Left cardiac atrium (tissue), 4 donors: ENCODE measurements around the gene KIF3A. TPM values are rescaled to one million over a fixed set of nuclear protein-coding genes. Genes with fewer than 3 reads are reported as not detected.
"Not testable (repeated sequence)": the region's sequence is repeated elsewhere in the genome, so short reads cannot be mapped to it uniquely, and the experiment has no call there.

Source experiments
- ATAC-seq, 2 donors: fragments of 200-7000 bp; cut with Tn5 transposase; one replicate each; pipeline ENCODE4 v1.9.1; 2020; ENCODE audit warnings: mild to moderate bottlenecking in 2 of 2, moderate library complexity in 2 of 2
- DNase-seq: peaks from one replicate; pipeline ENCODE4 v3.0.0-alpha.2; 2020
- intact Hi-C, 2 donors: fragments of 100-400 bp; cut with DNase I; formaldehyde crosslinking; loops; one replicate each; pipeline versions ENCODE4 v1.14.1 to v1.15.1; 2022 to 2023
- total RNA-seq, 2 donors: library from RNA; stranded (reverse); fragmentation: NEBNext Ultra II Directional; extraction: Animal tissue kit (Norgen Biotek cat#: 25700); gene quantifications; one replicate each; pipeline ENCODE4 v1.2.1, GENCODE V29; 2021
- donor health status: DM: no; HTN: yes; CAD: no.
- donor health status: DM: no; HTN: yes; CAD: no; lungs with severe emphysema.
- donor health status: DM: yes; HTN: yes; CAD: no.
- donor health status: Dilated cardiomyopathy.

Gene KIF3A
- total RNA-seq, 2 donors from 2014 or later = 6.4 to 8.0 TPM

DNA sequence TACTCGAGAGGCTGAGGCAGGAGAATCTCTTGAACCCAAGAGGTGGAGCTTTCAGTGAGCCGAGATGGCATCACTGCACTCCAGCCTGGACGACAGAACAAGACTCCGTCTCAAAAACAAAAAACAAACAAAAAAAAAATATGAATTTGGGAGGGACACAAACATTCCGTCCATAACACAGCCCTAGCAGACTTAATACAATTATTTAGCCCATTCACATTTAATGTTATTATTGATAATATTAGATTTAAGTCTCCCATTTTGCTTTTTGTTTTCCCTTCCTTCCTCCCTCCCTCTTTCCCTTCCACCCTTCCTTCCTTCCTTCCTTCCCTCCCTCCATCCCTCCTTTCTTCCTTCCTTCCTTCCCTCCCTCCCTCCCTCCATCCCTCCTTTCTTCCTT lies 5.3 kb upstream of the KIF3A start:
- ATAC-seq = no peak
- intact Hi-C loops = no loop called here
- DNase-seq = no peak

GRCh38 chr5:132742158-132742557 lies 4.8 kb upstream of the KIF3A start:
- intact Hi-C loops = no loop called here
- ATAC-seq (no peak), DNase-seq (no peak)

DNA sequence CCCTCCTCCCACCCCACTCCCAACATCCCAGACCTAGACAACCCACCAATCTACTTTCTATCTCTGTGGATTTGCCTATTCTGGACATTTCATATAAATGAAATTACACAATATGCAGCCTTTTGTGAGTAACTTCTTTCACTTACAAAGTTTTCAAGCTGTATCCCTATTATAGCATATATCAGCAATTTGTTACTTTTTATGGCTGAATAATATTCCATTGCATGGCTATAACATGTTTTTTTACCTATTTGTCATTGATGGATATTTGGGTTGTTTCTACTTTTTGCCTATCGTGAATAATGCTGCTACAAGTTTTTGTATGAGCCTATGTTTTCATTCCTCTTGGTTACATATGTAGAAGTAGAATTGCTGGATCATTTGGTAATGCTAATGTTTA lies 1.9 kb upstream of the KIF3A start:
- intact Hi-C loops = no loop called here
- no peak for ATAC-seq

DNA sequence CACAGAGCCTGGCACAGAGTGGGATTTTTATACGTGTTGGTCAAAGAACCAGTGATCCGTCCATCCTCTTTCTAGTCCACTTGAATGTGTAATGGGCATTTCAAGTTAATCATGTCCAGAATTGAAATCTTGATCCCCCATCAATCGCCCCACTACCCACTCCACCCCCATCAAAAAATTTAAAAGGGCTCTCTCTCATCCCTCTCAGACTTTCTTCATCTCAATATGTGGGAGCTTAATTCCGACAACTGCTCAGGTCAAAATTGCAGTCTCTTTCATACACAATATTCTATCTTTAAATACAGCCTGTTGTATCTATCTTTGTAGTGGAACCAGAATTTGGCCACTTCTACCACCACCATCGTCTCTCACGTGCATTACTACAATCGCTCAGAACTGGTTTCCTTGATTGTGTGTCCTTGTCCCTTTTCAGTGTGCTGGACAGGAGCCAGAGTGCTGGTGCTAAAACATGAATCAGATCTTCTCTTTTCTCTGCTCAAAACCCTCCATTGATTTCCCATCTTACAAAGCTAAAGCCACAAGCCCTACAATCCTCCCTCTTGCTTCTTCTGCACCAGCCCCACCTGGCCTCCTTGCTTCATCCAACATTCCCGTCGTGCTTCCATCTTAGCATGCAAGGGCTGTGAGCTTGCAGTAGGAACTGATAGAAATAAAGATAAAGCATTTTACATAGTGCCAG lies 786 bp upstream of the KIF3A start:
- DNase-seq (no peak), ATAC-seq (no peak)
- intact Hi-C loops = no loop called here

More for the DNA sequence above, 1.9 kb upstream of the KIF3A start:
- DNase-seq = no peak

DNA sequence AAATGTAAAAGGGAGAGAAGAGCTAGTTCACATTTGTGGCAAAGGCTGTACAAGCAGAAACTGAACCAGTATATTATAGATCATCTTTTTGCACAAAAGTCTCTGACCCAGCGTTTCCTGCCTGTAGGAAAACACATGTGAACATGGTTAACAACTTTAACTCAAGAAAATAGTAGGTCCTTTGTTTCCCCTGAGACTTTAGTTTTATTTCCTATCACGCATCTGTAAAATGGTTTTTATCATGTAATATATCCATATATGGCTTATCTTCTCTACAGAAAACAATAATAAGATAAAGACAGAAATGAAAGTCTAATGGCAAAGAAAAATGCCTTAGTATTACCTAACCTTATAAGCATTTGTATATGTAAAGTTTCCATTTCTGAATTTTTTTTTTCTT lies 2.7 kb downstream of the KIF3A start:
- ATAC-seq = no peak
- intact Hi-C loops = no loop called here

GRCh38 chr5:132733499-132734148 lies 3.7 kb downstream of the KIF3A start:
- intact Hi-C loops = no loop called here
- DNase-seq = no peak
- no peak for ATAC-seq

More for the DNA sequence above, 2.7 kb downstream of the KIF3A start:
- DNase-seq = no peak

DNA sequence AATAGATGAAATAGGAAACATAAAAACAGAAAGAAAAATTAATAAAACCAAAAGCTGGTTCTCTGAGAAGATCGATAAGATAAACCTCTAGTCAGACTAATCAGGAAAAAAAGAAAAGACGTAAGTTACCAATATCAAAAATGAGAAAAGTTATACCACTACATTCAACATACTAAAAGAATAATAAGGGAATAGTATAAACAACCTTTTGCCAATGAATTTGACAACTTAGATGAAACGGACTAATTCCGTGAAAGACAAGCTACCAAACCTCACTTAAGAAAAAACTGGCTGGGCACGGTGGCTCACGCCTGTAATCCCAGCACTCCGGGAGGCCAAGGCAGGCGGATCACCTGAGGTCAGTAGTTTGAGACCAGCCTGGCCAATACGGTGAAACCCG lies 7.5 kb downstream of the KIF3A start:
- ATAC-seq (no peak), DNase-seq (no peak)
- intact Hi-C loops = no loop called here

DNA sequence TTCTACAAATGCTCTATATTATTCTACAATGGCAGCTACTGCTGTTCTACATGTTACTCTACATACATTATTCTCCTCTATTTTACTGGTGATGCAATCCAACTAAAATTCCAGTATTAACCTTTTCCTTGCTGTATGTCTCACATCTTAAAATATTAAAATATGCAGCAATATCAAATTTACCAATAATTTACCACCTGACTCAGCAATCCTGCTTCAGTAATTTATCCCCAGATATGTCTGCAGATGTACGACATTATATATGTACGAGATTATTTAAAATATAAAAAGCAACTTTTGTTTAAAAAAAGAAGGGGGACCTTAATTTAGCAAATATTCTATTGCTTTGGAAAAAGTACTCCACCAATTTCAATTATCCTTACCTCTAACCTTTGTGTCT lies 11.6 kb downstream of the KIF3A start:
- no peak for DNase-seq
- intact Hi-C loops = no loop called here
- ATAC-seq = no peak

- intact Hi-C loops = no loop called here
- no peak for DNase-seq
- ATAC-seq = no peak
Measured at GRCh38 chr5:132718544-132719312, 18.6 kb downstream of the KIF3A start.

DNA sequence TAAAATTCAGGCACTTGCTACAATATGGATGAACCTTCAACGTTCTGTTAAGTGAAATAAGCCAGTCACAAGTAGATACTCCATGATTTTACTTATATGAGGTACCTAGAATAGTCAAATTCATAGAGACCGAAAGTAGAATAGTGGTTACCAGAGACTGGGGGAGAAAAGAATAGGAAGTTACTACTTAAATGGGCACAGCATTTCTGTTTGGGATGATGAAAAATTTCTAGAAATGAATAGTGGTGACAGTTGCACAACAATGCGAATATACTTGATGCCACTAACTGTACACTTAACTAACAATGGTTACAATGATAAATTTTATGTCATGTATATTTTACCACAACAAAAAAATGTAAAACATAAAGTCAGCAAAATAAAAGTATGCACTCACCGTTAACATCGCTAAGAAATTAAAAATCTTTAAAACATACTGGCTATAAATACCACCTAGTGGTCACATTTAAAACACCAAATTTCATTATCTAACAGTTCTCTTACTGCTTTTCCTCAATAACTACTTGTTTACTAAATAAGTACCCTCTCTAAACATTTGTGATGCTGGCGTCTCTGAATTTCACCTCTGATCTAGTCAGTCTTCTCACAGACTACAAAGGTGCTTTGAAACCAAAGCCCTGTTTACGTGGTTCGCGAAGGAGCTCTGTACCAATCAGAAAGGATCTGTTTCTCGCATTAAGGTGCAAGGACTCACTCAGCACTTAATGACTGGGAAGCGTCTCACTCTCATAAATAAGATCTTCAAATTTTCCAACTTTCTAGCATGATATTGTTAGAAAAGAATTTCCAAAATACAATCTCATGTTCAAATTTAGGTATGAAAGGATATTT lies 22.7 kb downstream of the KIF3A start:
- intact Hi-C loops = no loop called here
- DNase-seq = no peak
- no peak for ATAC-seq

DNA sequence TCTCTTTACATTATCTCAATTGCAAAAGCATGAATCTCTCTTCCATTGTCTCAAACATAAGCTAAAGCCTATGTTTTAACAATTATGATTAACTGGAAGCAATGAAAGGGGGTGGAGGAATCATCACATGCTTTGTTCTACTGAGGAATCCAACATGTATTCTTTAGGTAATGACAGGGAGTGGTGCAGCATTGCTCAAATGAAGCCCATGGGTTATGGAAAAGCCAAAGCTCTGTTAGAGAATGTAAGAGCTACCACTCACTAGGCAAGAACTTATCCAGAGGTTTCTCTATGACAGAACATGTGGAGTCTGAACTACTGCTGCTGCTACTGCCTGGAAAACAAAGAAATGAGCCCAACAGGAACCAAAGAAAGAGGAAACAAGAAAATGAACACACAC lies 28.7 kb downstream of the KIF3A start:
- intact Hi-C loops = no loop called here
- DNase-seq (no peak), ATAC-seq (no peak)

DNA sequence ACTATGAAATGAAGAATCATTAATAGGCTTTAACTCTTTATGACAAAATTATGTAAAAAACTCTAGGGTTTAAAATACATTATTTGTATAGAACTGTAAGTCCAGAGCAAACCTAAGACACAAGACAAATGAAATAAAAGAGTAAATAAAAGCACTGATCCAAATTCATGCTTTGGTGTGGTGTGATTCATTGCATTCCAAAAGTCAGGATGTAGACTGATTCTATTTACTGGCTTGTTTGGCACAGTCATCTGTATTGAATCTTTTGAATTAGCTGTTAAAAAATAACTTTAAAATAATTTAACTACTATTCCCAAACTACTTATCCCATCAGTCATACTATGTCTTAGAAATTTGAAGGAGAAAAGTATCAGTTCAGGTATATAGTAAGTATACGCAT lies 32.5 kb downstream of the KIF3A start:
- intact Hi-C loops = no loop called here
- DNase-seq (no peak), ATAC-seq (no peak)

DNA sequence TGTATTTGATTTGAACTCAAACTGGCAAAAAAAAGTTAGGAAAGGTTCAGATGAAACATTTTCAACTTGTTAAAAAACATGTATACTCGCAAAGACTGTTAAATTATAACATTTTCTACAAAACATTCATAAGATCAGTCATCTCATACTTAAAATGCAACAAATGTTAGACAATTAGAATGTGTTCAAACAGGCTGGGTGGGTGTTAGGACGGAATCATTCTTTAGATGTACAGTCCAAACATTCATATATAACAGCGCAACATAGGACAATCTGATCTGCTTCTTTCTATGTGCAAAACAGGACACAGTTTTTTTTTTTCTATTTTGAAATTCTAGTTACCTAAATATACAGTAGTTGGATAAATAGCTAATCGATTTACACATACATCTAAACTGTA lies 41.4 kb downstream of the KIF3A start:
- intact Hi-C loops = no loop called here
- no peak for ATAC-seq

DNA sequence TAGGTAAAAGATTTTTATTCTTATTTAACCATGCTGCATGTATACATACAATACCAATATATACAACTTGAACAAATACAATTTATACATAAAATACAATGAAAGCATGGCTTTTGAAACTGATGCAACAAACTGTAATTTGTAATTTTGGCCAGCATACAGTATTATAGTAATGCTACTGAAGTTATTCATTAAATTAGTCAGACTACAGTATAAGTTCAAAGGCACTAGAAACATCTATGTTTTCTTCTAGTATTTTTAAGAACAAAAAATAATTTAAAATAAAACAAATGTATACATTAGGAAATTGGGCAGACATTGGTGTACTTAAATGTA lies 44.7 kb downstream of the KIF3A start:
- ATAC-seq (no peak), DNase-seq (no peak)
- intact Hi-C loops = no loop called here

More for the DNA sequence above, 41.4 kb downstream of the KIF3A start:
- DNase-seq = no peak

GRCh38 chr5:132691755-132692631 lies 45.4 kb downstream of the KIF3A start:
- ATAC-seq, intact Hi-C loops, DNase-seq: not testable (repeated sequence)

DNA sequence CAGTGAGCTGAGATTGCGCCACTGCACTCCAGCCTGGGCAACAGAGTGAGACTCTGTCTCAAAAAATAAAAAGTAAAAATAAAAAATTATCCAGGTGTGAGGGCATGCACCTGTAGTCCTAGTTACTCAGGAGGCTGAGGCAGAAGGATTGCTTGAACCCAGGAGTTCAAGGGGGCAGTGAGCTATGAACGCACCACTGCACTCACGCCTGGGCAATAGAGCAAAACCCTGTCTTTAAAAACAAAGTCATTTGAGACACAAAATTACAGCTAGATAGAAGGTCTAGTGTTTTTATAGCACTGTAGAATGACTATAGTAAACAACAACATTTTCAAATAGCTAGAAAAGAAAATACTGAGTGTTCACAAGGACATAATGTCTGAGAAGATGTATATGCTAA lies 47.2 kb downstream of the KIF3A start:
- intact Hi-C loops = no loop called here
- no peak for DNase-seq
- ATAC-seq = no peak

GRCh38 chr5:132689513-132689912 lies 47.8 kb downstream of the KIF3A start:
- intact Hi-C loops = no loop called here
- DNase-seq (no peak), ATAC-seq (no peak)

GRCh38 chr5:132688536-132689339 lies 48.6 kb downstream of the KIF3A start:
- DNase-seq = no peak
- no peak for ATAC-seq
- intact Hi-C loops = no loop called here
